Neural crest cell (in vitro differentiated cells): ENCODE measurements around the gene PKP2. TPM values are rescaled to one million over a fixed set of nuclear protein-coding genes. Genes with fewer than 3 reads are reported as not detected.

Source experiments
- DNase-seq: peaks from one replicate; pipeline ENCODE4 v3.0.0; 2021; ENCODE audit warnings: low read depth, mixed read lengths, low spot score
- H3K27ac Mint-ChIP-seq: one replicate; pipeline ENCODE4 v1.8.0; 2021; ENCODE audit warnings: mild to moderate bottlenecking, mixed read lengths; ENCODE audit not compliant: unreplicated experiment
- H3K27me3 Mint-ChIP-seq: 2 replicates; pipeline ENCODE4 v1.8.0; 2021; ENCODE audit warnings: low read depth, mild to moderate bottlenecking, mixed read lengths
- H3K36me3 Mint-ChIP-seq: 2 replicates; pipeline ENCODE4 v1.8.0; 2021; ENCODE audit warnings: low read depth, mild to moderate bottlenecking, mixed read lengths
- H3K4me1 Mint-ChIP-seq: 2 replicates; pipeline ENCODE4 v1.8.0; 2021; ENCODE audit warnings: mixed read lengths
- H3K4me3 Mint-ChIP-seq: one replicate; pipeline ENCODE4 v1.8.0; 2021; ENCODE audit warnings: mild to moderate bottlenecking, mixed read lengths
- H3K9me3 Mint-ChIP-seq: 2 replicates; pipeline ENCODE4 v1.8.0; 2021; ENCODE audit warnings: mixed read lengths
- CTCF ChIP-seq: fragments of 200-600 bp; sonication (generic); conservative IDR thresholded peaks from 2 replicates; pipeline ENCODE4 v1.5.0; 2021; ENCODE audit warnings: antibody characterized with exemption, mild to moderate bottlenecking
- total RNA-seq: library from RNA; stranded (reverse); gene quantifications from 2 replicates; pipeline ENCODE4 v1.2.1, GENCODE V29; 2021

PKP2 gene
- total RNA-seq, 1 donor from 2014 or later = 3.6 TPM

GRCh38 chr12:32811686-32812392 is 84.7 kb downstream of the PKP2 start:
- peaks cover 14% of the 10 kb centered on the region for H3K4me1 Mint-ChIP-seq
- H3K4me3 Mint-ChIP-seq = no peak overlapping the region
- H3K9me3 Mint-ChIP-seq = peaks cover 13% of the 10 kb centered on the region
- no peak for TF ChIP-seq CTCF
- no peak for DNase-seq
- no peaks in the 10 kb centered on the region for H3K27me3 Mint-ChIP-seq
- peaks cover 13% of the 10 kb centered on the region for H3K36me3 Mint-ChIP-seq
- no peak overlapping the region for H3K27ac Mint-ChIP-seq

GRCh38 chr12:32809846-32810245 is 86.7 kb downstream of the PKP2 start:
- H3K36me3 Mint-ChIP-seq = peaks cover 20% of the 10 kb centered on the region
- no peak for DNase-seq
- no peak for TF ChIP-seq CTCF
- H3K27me3 Mint-ChIP-seq = no peaks in the 10 kb centered on the region
- H3K4me1 Mint-ChIP-seq = peaks cover 14% of the 10 kb centered on the region
- no peak overlapping the region for H3K27ac Mint-ChIP-seq
- no peak overlapping the region for H3K4me3 Mint-ChIP-seq
- peaks cover 22% of the 10 kb centered on the region for H3K9me3 Mint-ChIP-seq

- TF ChIP-seq CTCF = no peak
- no peak overlapping the region for H3K27ac Mint-ChIP-seq
- H3K9me3 Mint-ChIP-seq = peaks cover 22% of the 10 kb centered on the region
- DNase-seq = no peak
- H3K4me3 Mint-ChIP-seq = no peak overlapping the region
- H3K4me1 Mint-ChIP-seq = peaks cover 13% of the 10 kb centered on the region
- no peaks in the 10 kb centered on the region for H3K27me3 Mint-ChIP-seq
- H3K36me3 Mint-ChIP-seq = peaks cover 20% of the 10 kb centered on the region
Observed at GRCh38 chr12:32809196-32809595, 87.4 kb downstream of the PKP2 start.

GRCh38 chr12:32804301-32804700 is 92.3 kb downstream of the PKP2 start:
- no peak overlapping the region for H3K27ac Mint-ChIP-seq
- no peak overlapping the region for H3K4me3 Mint-ChIP-seq
- H3K27me3 Mint-ChIP-seq = no peaks in the 10 kb centered on the region
- H3K4me1 Mint-ChIP-seq = no peaks in the 10 kb centered on the region
- no peak for TF ChIP-seq CTCF
- no peak for DNase-seq
- peaks cover 20% of the 10 kb centered on the region for H3K36me3 Mint-ChIP-seq
- H3K9me3 Mint-ChIP-seq = peaks cover 22% of the 10 kb centered on the region

GRCh38 chr12:32801269-32801980 is 95.2 kb downstream of the PKP2 start:
- Mint-ChIP-seq H3K36me3 (peaks cover 4% of the 10 kb centered on the region), H3K4me1 (no peaks in the 10 kb centered on the region), H3K4me3 (no peak overlapping the region), H3K27ac (no peak overlapping the region), H3K27me3 (no peaks in the 10 kb centered on the region), H3K9me3 (peaks cover 5% of the 10 kb centered on the region)
- no peak for DNase-seq
- TF ChIP-seq CTCF = no peak
